ENCODE measurements around the gene WDR59.
"Not testable (repeated sequence)": the region's sequence is repeated elsewhere in the genome, so short reads cannot be mapped to it uniquely, and the experiment has no call there.

WDR59 gene

GRCh38 chr16:74844041-74844980, 140.6 kb downstream of the WDR59 start:
- DNase-seq: peak; percentile 59

GRCh38 chr16:74843381-74844035, 141.4 kb downstream of the WDR59 start:
- DNase-seq: not testable (repeated sequence)

- DNase-seq: no peak
Observed at GRCh38 chr16:74842413-74842812, 142.5 kb downstream of the WDR59 start.

GRCh38 chr16:74841904-74842303, 143.0 kb downstream of the WDR59 start:
- no peak for DNase-seq

- no peak for DNase-seq
Observed at GRCh38 chr16:74841469-74841868, 143.5 kb downstream of the WDR59 start.

GRCh38 chr16:74837056-74837455, 147.9 kb downstream of the WDR59 start:
- no peak for DNase-seq

- DNase-seq: no peak
Observed at GRCh38 chr16:74836111-74836671, 148.7 kb downstream of the WDR59 start.

GRCh38 chr16:74832228-74832627, 152.7 kb downstream of the WDR59 start:
- no peak for DNase-seq

GRCh38 chr16:74831467-74831866, 153.5 kb downstream of the WDR59 start:
- no peak for DNase-seq

- DNase-seq: no peak
Observed at GRCh38 chr16:74830648-74831047, 154.3 kb downstream of the WDR59 start.

GRCh38 chr16:74829637-74830036, 155.3 kb downstream of the WDR59 start:
- no peak for DNase-seq

GRCh38 chr16:74825941-74826340, 159.0 kb downstream of the WDR59 start:
- DNase-seq: no peak

- no peak for DNase-seq
Observed at GRCh38 chr16:74825016-74825415, 159.9 kb downstream of the WDR59 start.
